Measurements from ENCODE around the gene NLRP3.
"Not testable (repeated sequence)": the region's sequence is repeated elsewhere in the genome, so short reads cannot be mapped to it uniquely, and the experiment has no call there.

NLRP3 gene

DNA sequence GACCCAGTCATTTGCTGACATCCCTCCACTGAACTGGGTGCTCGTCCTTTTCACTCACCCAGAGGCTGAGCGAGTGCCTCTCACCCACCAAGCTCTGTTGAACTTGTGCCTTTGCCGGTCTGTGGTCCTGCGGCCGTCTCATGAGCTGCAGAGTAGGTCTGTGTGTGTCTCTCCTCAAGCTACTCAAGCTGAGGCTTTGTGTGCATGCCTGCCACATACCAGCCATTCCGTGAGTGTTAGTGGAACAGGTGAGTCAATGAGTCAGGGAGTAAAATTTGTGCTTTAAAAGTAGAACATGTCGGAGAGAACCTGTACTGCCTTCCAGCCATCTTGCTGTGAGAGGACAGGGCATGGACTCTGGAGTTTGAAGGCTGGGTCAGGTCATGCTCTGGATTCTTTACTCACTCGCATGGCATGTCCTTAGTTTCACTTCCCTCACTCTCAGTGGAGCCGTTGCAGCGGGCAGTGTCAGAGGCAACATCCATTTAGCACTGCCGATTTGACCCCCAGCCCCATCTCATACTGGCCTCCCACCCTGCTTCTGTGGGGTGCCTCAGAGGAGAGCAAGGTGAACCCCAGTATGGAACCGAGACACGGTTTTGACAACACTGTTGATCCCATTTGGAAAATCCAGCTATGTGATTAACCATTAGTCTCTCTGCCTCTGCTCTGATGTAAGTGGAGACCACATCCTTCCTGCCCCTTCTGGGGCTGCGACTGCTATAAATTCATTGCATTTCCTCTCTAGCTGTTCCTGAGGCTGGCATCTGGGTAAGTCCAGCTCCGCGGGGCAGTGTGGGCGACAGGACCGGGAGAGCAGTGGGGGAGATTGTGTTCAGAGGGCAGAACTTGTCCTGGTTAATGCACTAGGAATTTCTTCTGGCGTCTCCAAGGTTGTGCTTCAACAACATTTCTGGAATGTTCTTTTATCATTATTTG lies at the start of gene NLRP3:
Gene NLRP3 (plus strand): TSS at position 751 of the 939 bp plus-strand sequence. CDS start 2,628 bp downstream, outside the sequence.
- DNase-seq (ENCODE audit: low spot score) = no peak

GRCh38 chr1:247366345-247366744 lies 49.6 kb upstream of the NLRP3 start:
- not testable (repeated sequence) for DNase-seq (ENCODE audit: low spot score)

DNA sequence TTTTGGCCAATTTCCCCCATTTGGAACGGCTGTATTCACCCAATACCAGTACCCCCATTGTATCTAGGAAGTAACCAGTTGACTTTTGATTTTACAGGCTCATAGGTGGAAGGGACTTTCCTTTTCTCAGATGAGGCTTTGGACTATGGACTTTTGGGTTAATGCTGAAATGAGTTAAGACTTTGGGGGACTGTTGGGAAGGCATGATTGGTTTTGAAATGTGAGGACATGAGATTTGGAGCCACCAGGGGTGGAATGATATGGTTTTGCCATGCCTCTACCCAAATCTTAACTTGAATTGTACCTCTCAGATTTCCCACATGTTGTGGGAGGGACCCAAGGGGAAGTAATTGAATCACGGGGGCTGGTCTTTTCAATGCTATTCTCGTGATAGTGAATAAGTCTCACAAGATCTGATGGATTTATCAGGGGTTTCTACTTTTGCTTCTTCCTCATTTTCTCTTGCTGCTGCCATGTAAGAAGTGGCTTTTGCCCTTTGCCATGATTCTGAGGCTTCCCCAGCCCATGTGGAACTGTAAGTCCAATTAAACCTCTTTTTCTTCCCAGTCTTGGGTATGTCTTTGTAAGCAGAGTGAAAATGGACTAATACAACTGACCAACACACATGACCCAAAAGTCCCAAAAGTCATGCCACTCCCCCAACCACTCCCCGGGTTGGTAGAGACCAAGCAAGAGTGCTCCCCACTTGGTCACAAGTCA lies 48.9 kb upstream of the NLRP3 start:
- no peak for DNase-seq (ENCODE audit: low spot score)

GRCh38 chr1:247367786-247368422 lies 48.1 kb upstream of the NLRP3 start:
- no peak for DNase-seq (ENCODE audit: low spot score)

DNA sequence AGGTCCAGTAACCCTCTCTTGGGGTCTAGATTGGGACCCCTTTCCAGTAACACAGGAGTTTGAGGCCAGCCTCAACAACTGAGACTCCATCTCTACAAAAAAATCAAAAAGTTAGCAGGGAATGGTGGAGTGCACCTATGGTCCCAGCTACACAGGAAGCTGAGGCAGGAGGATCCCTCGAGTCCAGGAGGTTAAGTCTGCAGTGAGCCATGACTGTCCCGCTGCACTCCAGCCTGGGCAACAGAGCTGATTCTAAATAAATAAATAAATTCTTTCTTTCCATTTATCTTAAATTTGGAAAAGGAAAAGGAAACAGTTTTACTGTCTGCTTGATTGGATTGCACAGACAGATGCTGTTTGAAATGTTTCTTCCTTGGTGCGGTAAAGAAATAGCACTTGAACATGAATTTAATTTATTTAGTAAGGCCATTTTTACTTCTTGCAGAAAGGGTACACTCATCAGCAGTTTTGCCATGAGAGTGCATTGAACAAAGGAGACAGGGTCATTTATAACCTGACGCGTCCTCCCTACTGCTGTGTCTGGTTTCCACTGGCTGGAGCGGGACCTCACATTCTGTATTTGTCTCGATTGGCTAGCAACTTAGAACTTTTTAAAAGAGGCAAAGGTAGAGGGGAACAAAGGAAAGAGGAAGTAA lies 47.4 kb upstream of the NLRP3 start:
- DNase-seq (ENCODE audit: low spot score) = no peak

- no peak for DNase-seq (ENCODE audit: low spot score)
Measured at GRCh38 chr1:247370786-247371732, 44.9 kb upstream of the NLRP3 start.

- DNase-seq (ENCODE audit: low spot score) = no peak
Measured at GRCh38 chr1:247371801-247372259, 44.1 kb upstream of the NLRP3 start.

DNA sequence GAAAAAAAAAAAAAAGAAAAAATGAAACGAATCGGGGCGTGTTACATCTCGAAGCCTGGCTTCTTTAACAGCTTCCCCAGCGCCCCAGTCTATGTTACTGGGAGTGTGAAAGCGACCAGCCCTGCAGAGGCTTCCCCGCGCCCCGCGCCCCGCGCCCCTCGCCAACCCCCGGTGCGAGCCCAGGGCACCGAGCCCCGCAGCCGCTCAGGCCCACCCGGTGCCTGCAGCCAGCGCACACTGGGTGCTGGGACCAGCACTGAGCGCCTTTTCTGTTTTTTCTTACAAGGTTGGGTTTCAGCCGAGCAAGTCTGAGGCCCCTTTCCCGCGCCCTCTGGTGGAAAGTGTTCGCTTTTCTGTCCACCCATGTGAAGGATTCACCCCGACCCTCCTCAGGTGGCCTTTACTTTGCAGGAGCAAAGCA lies 42.2 kb upstream of the NLRP3 start:
- DNase-seq (ENCODE audit: low spot score) = peak; percentile 74

DNA sequence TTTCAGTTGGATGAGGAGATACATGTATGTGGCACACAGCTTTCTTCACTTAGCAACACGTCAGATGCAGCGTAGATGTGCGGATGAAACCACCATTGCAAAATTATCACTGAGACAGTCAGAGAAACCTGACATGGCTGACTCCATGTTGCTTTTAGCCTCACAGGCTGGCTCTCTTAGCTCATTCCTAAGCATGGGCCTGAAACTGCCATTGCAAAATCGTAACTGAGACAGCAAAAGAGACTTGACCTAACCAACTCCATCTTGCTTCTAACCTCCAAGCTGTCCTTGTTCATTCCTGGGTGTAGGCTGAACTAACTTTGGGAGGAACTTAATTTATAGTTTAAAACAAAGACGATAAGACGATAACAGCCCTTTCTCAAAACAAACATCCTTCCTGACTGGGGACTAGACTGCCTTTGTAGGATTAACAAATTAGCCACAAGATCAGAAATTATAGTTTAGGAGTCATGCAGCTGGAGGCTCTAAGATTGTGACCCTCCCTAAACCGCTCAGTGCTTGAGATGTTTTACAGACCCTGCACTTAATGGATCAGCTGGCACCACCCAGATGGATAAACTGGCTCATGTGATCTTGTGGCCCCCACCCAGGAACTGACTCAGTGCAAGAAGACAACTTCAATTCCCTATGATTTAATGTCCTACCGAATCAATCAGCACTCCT lies 41.2 kb upstream of the NLRP3 start:
- not testable (repeated sequence) for DNase-seq (ENCODE audit: low spot score)

DNA sequence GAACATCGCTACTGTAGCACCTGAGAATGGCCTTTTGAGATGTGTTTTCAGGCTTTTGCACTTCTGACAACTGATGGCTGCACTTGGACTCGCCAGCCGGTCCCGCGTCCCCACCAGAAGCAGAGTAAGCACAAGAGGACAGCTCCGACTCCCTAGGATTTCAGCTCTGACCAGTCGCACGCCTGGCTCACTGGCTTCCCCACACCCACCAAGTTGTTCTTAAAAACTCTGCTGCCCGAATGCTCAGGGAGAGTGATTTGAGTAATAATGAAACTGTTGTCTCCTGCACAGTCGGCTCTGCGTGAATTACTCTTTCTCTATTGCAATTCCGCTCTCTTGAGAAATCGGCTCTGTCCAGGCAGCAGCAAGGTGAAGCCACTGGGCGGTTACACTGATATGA lies 40.2 kb upstream of the NLRP3 start:
- DNase-seq (ENCODE audit: low spot score) = no peak

- no peak for DNase-seq (ENCODE audit: low spot score)
Measured at GRCh38 chr1:247376659-247377058, 39.3 kb upstream of the NLRP3 start.

DNA sequence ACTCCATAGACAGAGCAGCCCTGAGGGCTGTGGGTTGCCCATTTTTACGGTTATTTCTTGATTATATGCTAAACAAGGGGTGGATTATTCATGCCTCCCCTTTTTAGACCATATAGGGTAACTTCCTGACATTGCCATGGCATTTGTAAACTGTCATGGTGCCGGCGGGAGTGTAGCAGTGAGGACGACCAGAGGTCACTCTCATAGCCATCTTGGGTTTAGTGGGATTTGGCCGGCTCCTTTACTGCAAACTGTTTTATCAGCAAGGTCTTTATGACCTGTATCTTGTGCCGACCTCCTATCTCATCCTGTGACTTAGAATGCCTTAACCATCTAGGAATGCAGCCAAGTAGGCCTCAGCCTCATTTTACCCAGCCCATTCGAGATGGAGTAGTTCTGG lies 38.3 kb upstream of the NLRP3 start:
- DNase-seq (ENCODE audit: low spot score) = not testable (repeated sequence)

- no peak for DNase-seq (ENCODE audit: low spot score)
Measured at GRCh38 chr1:247378334-247379073, 37.5 kb upstream of the NLRP3 start.

DNA sequence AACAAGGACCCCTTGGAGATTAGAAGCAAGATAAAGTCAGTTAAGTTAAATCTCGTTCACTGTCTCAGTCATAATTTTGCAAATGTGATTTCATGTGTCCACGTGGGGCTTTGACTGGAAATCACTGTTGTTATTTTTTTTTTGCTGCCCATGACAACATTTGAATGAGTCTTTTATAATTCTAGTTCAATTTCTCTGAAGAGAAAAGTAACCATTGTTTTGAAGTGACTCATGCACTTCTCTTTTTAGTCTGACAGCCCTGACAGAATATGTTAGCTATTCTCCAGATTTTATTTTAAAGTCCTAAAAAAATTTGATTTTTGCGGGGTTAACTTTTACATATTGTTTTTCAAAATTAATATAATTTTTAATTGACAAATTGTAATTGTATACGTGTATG lies 30.7 kb upstream of the NLRP3 start:
- DNase-seq (ENCODE audit: low spot score) = no peak

DNA sequence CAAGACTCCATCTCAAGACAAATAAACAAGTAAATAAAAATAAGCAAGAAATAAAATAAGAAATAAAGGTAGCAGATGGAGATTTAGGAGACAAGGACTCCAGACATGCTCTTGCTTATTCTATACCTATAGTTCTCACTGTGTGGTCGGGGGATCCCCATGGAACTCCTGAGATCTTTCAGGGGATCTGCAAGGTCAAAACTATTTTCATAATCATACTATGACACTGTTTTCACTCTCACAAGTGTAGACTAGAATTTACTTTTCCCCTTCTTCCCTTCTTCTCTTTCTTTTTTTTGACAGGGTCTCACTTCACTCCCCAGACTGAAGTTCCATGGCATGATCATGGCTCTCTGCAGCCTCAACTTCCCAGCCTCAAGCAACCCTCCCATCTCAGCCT lies 29.8 kb upstream of the NLRP3 start:
- no peak for DNase-seq (ENCODE audit: low spot score)

GRCh38 chr1:247386687-247387086 lies 29.3 kb upstream of the NLRP3 start:
- no peak for DNase-seq (ENCODE audit: low spot score)

DNA sequence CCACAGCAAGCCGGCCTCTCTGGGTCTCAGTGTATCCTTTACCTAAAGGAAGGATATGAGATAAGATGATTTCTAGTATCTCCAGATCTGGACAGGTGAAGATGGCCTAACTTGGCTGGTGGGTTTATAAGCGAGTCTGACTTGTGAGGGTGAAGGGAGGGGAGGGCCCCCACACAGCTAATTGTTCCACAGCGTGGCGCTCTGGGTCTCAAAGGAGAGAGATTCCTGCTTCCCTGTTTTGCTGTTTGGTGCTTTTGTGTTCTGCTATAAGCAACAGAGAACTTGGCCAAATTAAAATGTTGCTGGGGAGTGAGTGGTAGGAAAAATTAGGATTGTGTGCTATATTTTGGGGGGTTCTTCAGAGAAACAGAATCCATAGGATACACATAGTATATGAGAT lies 28.9 kb upstream of the NLRP3 start:
- DNase-seq (ENCODE audit: low spot score) = no peak

DNA sequence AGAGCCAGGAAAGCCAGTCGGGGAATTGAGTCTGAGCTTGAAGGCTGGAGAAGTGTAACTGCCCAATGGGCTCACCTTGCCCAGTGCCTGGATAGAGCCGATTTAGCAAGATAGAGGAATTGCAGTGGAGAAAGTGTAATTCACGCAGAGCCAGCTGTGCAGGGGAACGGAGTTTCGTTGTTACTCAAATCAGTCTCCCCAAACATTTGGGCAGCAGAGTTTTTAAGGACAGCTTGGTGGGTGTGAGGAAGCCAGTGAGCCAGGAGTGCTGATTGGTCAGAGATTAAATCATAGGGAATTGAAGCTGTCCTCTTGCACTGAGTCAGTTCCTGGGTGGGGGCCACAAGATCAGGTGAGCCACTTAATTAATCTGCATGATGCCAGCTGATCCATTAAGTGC lies 28.4 kb upstream of the NLRP3 start:
- no peak for DNase-seq (ENCODE audit: low spot score)

DNA sequence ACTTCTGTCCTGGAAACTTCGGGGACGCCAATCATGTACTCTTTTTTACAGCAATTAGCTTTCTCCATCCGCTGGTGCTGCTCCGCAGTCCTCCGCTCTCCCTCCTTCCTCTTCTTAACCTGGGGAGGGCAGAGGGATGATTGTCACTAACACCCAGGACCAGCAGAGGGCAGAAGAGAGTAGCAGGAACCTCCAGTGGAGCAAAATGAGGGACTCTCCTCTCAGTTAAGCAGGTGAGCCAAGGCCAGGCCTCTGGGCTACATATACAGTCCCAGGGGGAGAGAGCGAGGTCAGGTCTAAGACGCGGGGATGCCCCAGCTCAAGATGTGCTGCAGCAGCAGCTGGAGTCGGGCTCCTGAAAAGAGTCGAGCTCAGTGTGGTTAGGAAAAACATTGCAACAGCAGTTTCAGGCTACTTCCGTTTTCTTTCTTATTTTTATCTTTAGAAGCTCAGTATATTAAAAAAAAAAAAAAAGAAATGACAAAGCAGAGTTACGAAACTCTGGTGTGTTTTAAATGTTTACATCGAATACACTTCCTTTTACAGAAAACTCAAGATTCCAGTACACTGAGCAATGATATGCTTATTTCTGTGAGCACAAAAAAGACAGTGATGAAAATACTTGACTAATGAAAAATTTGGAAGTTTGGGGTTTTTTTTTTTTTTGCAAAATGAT lies 25.7 kb upstream of the NLRP3 start:
- peak; percentile 82 for DNase-seq (ENCODE audit: low spot score)
